GM18517 (cell line): ENCODE data around the gene CCDC74A.
"Not testable (repeated sequence)": the region's sequence is repeated elsewhere in the genome, so short reads cannot be mapped to it uniquely, and the experiment has no call there.

Source experiments
- ATAC-seq: cut with Tn5 transposase; IDR thresholded peaks from one replicate; pipeline ENCODE4 v1.9.1; 2021; ENCODE audit warnings: mild to moderate bottlenecking, moderate library complexity; ENCODE audit not compliant: unreplicated experiment

Gene CCDC74A

DNA sequence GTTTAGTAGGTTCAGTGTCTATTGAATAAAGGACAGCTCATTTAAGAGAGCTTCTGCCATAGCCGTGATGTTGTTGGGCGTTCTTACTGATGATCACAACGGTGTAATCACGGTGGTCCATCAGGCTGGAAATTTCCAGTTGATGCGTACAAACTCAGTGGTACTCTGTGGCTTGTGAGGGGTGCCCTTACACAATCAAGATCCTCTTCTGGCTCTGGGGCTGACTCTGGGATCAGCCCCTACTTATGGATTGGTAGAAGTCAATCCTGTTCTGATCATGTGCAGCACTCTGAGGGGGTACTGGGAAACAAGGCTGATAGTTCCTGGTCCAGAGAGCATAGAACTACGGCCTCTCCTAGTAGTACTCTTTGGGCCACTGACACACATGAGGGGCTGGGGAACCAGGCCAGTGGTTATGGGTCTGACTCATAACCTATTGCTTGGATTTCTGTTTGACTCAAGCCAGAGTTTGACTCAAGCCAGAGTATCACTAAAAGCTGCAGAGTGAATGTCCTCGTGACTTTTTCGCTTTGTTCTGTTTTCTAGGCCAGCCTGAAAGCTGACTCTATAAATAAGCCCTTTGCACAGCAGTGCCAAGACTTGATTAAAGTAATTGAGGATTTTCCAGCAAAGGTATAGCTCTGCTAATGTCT, 29.2 kb upstream of the CCDC74A start:
- peak; percentile 83 for ATAC-seq

DNA sequence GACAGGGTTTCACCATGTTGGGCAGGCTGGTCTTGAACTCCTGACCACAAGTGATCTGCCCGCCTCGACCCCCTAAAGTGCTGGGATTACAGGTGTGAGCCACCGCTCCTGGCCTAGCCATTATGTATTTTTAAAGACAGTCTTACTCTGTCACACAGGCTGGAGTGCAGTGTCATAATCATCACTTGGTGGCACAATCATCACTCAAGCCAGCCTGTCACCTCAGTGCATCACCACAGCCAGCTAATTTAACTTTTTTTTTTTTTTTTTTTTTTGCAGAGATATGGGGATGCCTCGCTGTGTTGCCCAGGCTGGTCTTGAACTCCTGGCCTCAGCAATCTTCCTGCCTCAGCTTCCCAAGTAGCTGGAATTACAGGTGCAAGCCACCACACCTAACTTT, 24.1 kb upstream of the CCDC74A start:
- ATAC-seq, result not testable (repeated sequence)

- not testable (repeated sequence) for ATAC-seq
Observed at GRCh38 chr2:131504082-131504750, 23.5 kb upstream of the CCDC74A start.

DNA sequence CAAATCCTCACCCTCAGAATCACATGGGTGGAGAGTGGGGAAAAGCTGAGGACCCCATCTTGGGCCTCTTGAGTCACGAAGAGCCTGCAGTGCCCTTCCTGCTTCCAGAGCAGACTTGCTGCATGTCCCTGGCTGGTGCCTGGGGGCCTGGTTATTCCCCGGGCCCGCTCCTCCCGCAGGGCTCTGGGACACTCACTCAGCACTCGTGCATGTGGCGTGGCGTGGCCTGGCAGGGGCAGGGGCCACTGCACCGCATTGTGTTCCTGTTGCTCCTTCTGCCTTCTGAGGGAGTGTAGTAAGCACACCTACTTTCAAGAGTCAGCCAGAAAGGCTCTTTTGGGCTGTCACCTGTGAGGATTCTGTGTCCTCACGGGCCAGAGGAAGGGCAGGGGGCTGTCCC, 18.1 kb upstream of the CCDC74A start:
- no peak for ATAC-seq

DNA sequence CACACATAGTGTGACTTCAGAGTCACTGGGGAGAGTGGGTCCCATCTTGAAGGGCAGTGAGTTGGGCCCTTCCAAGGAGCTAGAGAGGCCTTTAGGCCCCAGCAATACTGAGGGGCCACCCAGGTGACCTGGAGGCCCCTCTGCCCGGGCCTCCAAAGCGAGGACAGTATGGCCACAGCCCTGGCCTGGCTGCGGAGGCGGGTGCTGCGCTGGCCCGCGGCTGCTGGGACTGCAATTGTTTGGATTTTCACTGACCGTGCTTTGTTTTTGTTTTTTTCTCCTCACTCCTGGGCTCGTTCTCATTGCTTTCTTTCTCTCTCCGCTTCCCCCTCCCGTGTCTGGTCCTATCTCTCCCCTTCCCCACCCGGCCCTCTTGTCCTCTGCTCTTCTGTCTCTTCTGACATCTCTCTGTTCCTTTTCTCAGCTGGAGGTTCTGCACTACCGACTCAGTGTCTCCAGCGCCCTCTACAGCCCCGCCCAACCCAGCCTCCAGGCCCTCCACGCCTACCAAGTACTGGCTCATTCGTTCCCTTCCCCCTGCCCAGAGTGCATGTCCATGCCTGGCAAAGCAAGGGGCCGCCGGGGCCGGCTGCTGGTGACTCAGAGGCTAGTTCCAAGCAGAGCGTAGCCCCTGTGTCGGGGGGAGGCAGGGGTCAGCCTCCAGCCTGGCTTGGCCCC, 16.3 kb upstream of the CCDC74A start:
- ATAC-seq, result not testable (repeated sequence)

DNA sequence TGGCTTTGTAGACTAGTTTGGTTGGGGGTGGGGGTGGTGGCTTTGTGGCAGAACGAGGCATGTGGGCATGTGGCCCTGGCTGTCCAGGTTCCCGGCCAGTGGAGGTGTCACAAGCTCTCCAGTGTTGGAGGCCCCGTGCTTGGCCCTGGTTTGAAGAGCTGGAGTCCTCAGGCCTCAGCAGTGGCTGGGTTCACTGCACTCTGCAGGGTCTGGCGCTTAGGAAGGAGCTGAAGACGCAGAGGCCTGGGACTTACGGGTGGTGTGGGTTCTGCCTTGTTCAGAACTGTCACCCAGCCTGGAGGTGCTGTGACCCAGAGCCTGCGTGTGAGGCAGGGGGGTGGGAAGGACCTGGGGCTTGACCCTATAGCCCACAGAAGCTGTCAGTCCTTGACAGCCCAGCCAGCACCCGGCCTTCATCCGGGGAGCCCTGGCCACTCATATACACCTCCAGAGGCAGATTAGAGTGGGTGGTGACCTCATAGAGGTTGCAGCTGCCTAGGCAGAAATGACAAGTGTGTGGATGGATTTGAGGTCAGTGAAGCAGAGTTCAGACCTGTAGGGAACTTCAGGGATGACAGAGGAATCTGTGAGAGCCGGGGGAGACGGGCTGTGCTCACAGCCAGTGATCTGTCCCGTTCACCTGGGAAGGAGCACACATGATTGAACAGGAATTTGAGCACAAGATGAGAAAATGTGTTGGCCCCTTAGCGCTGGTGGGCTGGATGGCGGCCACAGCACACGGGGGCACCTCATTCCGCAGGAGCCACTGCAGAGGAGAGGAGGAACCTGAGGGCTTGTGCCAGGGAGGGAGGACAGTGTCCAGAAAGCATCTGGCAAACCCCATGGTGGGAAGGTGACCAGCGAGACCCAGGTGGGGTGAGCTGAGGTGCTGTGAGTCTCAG, 15.5 kb upstream of the CCDC74A start:
- not testable (repeated sequence) for ATAC-seq

GRCh38 chr2:131514408-131515166, 13.1 kb upstream of the CCDC74A start:
- peak; percentile 82 for ATAC-seq

GRCh38 chr2:131515235-131515634, 12.5 kb upstream of the CCDC74A start:
- ATAC-seq, result not testable (repeated sequence)

DNA sequence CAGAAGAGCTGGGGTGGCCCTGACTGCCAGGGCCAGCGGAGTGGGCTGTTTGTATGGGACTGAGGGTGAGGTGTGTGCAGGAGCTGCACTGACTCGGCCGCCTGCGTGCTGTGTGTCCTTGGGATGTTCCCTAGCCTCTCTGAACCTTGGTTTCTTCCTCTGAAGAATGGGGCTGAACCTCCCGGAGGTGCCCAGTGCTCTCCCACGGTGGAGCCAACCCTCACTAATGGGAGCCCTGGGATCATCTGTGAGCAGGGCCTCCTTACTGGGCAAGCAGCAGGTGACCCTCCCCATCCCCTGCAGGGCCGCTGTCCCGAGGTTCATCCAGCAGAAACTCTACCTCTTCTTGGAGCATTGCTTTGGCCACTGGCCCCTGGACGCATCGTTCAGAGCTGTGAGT, 11.7 kb upstream of the CCDC74A start:
- ATAC-seq, result no peak

- not testable (repeated sequence) for ATAC-seq
Observed at GRCh38 chr2:131516621-131517020, 11.1 kb upstream of the CCDC74A start.

- ATAC-seq, result no peak
Observed at GRCh38 chr2:131517106-131517831, 10.4 kb upstream of the CCDC74A start.

DNA sequence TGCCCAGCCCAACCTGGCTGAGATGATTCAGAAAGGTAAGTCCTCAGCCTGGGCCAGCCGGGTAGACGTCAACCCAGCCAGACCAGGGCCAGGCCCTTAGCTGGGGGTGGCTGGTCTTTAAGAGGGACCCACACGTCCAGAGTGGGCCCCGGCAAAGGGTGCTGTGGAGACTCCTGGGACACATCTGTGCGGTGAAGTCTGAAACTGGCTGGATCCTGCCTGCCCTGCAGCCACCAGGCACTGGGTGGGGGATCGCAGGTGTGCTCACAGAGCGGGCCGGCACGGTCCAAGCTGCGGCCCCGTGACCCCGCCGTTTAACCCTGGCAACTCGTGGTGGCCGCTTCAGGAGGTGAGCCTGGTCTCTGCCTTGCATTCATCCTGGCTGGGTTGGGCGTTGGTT, 9.8 kb upstream of the CCDC74A start:
- ATAC-seq, result not testable (repeated sequence)

DNA sequence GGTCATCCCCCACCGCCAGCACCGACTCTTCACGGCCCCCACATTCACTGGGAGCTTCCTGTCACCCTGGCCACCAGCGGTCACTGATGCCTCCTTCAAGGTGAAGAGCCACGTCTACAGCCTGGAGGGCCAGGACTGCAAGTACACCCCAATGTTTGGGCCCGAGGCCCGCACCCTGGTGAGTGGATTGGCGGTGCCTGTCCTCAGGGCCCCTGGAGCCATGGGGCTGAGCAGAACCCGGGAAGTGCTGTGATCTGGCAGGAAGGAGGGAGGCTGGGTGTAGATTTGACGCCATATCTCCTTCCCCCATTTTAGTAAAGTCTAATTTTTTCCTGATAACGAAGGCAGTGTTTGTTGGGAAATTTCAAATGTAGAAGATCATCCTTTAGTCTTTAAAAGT, 9.2 kb upstream of the CCDC74A start:
- not testable (repeated sequence) for ATAC-seq

- no peak for ATAC-seq
Observed at GRCh38 chr2:131519466-131519865, 8.2 kb upstream of the CCDC74A start.

GRCh38 chr2:131519871-131520470, 7.7 kb upstream of the CCDC74A start:
- ATAC-seq, result not testable (repeated sequence)

- ATAC-seq, result no peak
Observed at GRCh38 chr2:131520526-131520925, 7.2 kb upstream of the CCDC74A start.

DNA sequence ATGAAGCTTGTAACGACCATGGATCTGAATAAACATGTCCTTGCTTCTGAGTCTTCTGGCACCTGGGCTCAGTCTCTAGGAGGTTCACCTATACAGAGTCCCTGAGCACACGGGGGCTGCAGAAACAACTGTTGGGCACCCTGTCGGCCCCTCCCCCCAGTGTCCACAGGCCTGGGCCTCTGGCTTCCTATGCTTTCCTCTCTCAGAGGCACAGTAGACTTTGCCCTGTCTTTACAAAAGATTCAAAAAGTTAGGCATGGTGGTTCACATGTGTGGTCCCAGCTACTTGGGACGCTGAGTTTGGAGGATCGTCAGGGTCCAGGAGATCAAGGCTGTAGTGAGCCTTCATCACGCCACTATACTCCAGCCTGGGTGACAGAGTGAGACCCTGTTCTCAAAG, 6.2 kb upstream of the CCDC74A start:
- ATAC-seq, result not testable (repeated sequence)

DNA sequence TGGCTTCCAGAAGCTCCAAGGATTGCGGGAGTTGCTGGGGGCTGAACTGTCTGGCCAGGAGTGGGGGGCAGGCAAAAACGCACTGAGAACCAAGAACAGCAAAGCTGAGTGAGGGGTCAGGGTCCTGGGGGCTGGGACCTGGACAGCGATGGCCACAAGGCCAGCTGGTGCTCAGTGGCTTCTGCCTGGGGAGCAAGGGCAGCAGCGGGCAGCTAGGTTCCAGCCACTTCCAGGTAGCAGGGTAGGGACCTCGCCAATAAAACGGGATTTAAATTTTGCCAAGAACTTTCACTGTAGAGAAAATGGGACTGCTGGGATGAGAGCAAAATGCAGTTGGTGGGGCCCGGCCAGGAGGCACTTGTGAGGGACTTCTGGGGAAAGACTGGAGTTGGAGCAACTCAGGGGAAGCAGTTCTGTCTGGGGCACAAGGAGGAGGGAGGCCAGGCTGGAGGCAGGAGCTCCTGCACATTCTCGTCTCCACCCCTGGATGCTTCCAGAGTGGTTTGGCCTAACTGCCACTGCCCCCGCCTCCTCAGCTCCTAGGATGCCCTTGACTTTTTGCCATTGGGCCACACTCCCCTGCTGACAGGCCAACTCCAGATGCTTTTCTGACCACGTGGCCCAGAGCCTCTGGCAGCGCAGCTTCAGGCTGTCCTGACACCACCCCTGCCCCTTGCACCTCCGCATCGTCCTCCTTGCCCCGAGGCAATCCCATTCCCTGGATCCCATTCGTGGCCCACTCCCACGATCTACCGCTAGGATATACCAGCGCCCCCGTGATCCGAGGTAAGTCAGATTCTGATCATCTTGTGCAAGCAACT, 5.5 kb upstream of the CCDC74A start:
- ATAC-seq, result no peak
